Heart left ventricle (tissue), 16 donors: Measurements from ENCODE around the gene PML. TPM values are rescaled to one million over a fixed set of nuclear protein-coding genes. Genes with fewer than 3 reads are reported as not detected.
A peak's percentile ranks its signal among the peaks of the same experiment; 100 is the strongest.

Experiments
- ATAC-seq, 4 donors: fragments of 200-7000 bp; cut with Tn5 transposase; one replicate each; pipeline ENCODE4 v1.9.1; 2020 to 2022; ENCODE audit warnings: moderate library complexity in 4 of 4, mild to moderate bottlenecking in 3 of 4, moderate number of reproducible peaks in 1 of 4
- DNase-seq, 5 donors: peaks; one replicate each; pipeline ENCODE4 v3.0.0-alpha.2; 2020
- H3K27ac ChIP-seq, 12 donors: fragments of 200-600 bp; sonication (generic) in 4 of 12; one replicate each; pipeline versions ENCODE4 v1.5.0 to v1.8.0; 2016 to 2022; ENCODE audit warnings: mild to moderate bottlenecking in 2 of 12
- H3K27me3 ChIP-seq, 9 donors: fragments of 200-600 bp; sonication (generic) in 2 of 9; one replicate each; pipeline versions ENCODE4 v1.5.1 to v1.8.0; 2016 to 2022; ENCODE audit warnings: mild to moderate bottlenecking in 3 of 9
- H3K36me3 ChIP-seq, 9 donors: fragments of 200-600 bp; sonication (generic) in 2 of 9; one replicate each; pipeline versions ENCODE4 v1.5.0 to v1.8.0; 2018 to 2022; ENCODE audit warnings: mild to moderate bottlenecking in 2 of 9
- H3K4me1 ChIP-seq, 12 donors: fragments of 200-600 bp; sonication (generic) in 4 of 12; one replicate each; pipeline versions ENCODE4 v1.5.0 to v1.8.0; 2016 to 2022; ENCODE audit warnings: mild to moderate bottlenecking in 3 of 12
- H3K4me3 ChIP-seq, 12 donors: fragments of 200-600 bp; sonication (generic) in 4 of 12; one replicate each; pipeline versions ENCODE4 v1.5.0 to v1.8.0; 2017 to 2022; ENCODE audit warnings: mild to moderate bottlenecking in 9 of 12, moderate library complexity in 4 of 12
- H3K9me3 ChIP-seq, 12 donors: fragments of 200-600 bp; sonication (generic) in 4 of 12; one replicate each; pipeline versions ENCODE4 v1.5.0 to v1.8.0; 2016 to 2022; ENCODE audit warnings: mild to moderate bottlenecking in 1 of 12
- CTCF ChIP-seq, 12 donors: fragments of 200-600 bp; sonication (generic) in 4 of 12; IDR thresholded peaks; one replicate each; pipeline versions ENCODE4 v1.5.0 to v1.8.0; 2018 to 2022; ENCODE audit warnings: antibody characterized with exemption in 12 of 12, mild to moderate bottlenecking in 5 of 12
- POLR2A ChIP-seq, 2 donors: fragments of 450-650 bp; IDR thresholded peaks; one replicate each; pipeline ENCODE4 v1.6.1; 2017; ENCODE audit warnings: antibody characterized with exemption in 2 of 2, mild to moderate bottlenecking in 2 of 2, moderate library complexity in 2 of 2
- WGBS, 4 donors: extraction: QIAGEN DNeasy Blood & Tissue Kit in 2 of 4; methylation state at CpG; one replicate each; pipeline versions ENCODE4 v1.1.5 to v1.1.7; 2013 to 2018; 5-methylcytosine and 5-hydroxymethylcytosine counted together
- intact Hi-C, 10 donors: fragments of 100-400 bp; cut with DNase I; formaldehyde crosslinking; loops; one replicate each; pipeline versions ENCODE4 v1.11.1 to v1.14.2; 2022
- polyA plus RNA-seq, 2 donors: library from polyadenylated mRNA; stranded (reverse); fragments of 200-250 nt; gene quantifications; one replicate each; pipeline ENCODE4 v1.2.3, GENCODE V29; 2013
- total RNA-seq, 9 donors: library from RNA; depleted of rRNA in 2 of 9; stranded (reverse); fragments of >200 nt in 2 of 9; fragmentation: NEBNext Ultra II Directional in 3 of 9; extraction: Animal tissue kit (Norgen Biotek cat#: 25700) in 3 of 9; gene quantifications; one replicate each; pipeline versions ENCODE4 v1.1.0 to v1.2.4, GENCODE V29; 2016 to 2023
- donor health status: ischemic (EF 13 %, LVEDD 7.1; RV severe dilation, severe dysfunction).
- donor health status: healthy with polysubstance abuse.
- donor health status: DM: no; HTN: yes; CAD: no.
- donor health status: DM: no; HTN: no; CAD: no.
- donor health status: ischemic (EF 25% LVEDD 6.9; RV normal size, moderate dysfunction).
- donor health status: ischemic (EF 25% LVEDD 5.7; RV mildly dilated, moderate dysfunction).
- donor health status: healthy.
- donor health status: DM: yes; HTN: yes; CAD: no.
- donor health status: ischemic (EF 35%, LVEDD 5.7; RV mildly dilated, moderate dysfunction).
- donor health status: nonischemic (EF 11% LVEDD 7.7; RV severe dilation, severe dysfunction).
- donor health status: DM: yes; HTN: yes; CAD: no.
- donor health status: PGD.
- donor health status: ischemic (EF 29% LVEDD 5.4; RV normal size, mild dysfunction).
- donor health status: nonischemic (EF 23%, LVEDD 6.1; RV moderate dilation, normal function).

PML gene
- total and polyA plus RNA-seq, 11 donors: 17.0 to 68.7 (median 25.4) TPM

- ATAC-seq (no peak), DNase-seq (no peak)
- Histone ChIP-seq H3K9me3 (no peaks in the 10 kb centered on the region), H3K27me3 (no peaks in the 10 kb centered on the region), H3K36me3 (peaks cover 0 to 14% (median 5%) of the 10 kb centered on the region in 9 donors), H3K4me1 (peaks cover 23 to 86% (median 77%) of the 10 kb centered on the region in 12 donors), H3K4me3 (peak overlapping the region; percentile 2 to 96 (median 85)), H3K27ac (peak overlapping the region; percentile 90 to 100 (median 95))
- TF ChIP-seq POLR2A (IDR thresholded peaks at IDR 0.05) (no peak), CTCF (IDR thresholded peaks at IDR 0.05) (peak in 3 of 12 donors; percentile 3 to 34 (median 4))
- 77 to 85% (median 79%) methylated on average over 5 of the region's 5 CpGs for WGBS, 4 donors
- intact Hi-C loops: loop anchor here in 1 of 10 donors (5.0 kb wide), 1 partner anchor 50 kb away; no protein-coding TSS in a partner anchor
Measured at GRCh38 chr15:73992594-73992898, 2.0 kb upstream of the PML start.

GRCh38 chr15:73993211-73993994, 1.1 kb upstream of the PML start:
- no peaks in the 10 kb centered on the region for H3K27me3 ChIP-seq
- intact Hi-C loops: loop anchor here in 1 of 10 donors (5.0 kb wide), 1 partner anchor 49 kb away; no protein-coding TSS in a partner anchor
- H3K36me3 ChIP-seq: peaks cover 0 to 14% (median 9%) of the 10 kb centered on the region in 9 donors
- DNase-seq: no peak
- WGBS, 4 donors: 91 to 93% (median 93%) methylated on average over 10 of the region's 10 CpGs
- H3K27ac ChIP-seq: peak overlapping the region in 5 of 12 donors; percentile 94 to 98 (median 96)
- peaks cover 20 to 86% (median 76%) of the 10 kb centered on the region in 12 donors for H3K4me1 ChIP-seq
- no peak for ATAC-seq
- H3K4me3 ChIP-seq: peak overlapping the region in 9 of 12 donors; percentile 58 to 98 (median 77)
- H3K9me3 ChIP-seq: no peaks in the 10 kb centered on the region
- no peak for TF ChIP-seq POLR2A (IDR thresholded peaks at IDR 0.05)
- TF ChIP-seq CTCF (IDR thresholded peaks at IDR 0.05): no peak

- peak overlapping the region; percentile 82 to 97 (median 94) for H3K27ac ChIP-seq
- TF ChIP-seq CTCF (IDR thresholded peaks at IDR 0.05): no peak
- no peak for TF ChIP-seq POLR2A (IDR thresholded peaks at IDR 0.05)
- WGBS, 4 donors: 1 to 2% (median 2%) methylated on average over 18 of the region's 18 CpGs
- DNase-seq (peak in 2 of 5 donors; percentile 27 to 54), ATAC-seq (peak in 3 of 4 donors; percentile 0 to 3 (median 1))
- H3K27me3 ChIP-seq: no peaks in the 10 kb centered on the region
- H3K36me3 ChIP-seq: peaks cover 0 to 27% (median 23%) of the 10 kb centered on the region in 9 donors
- H3K4me3 ChIP-seq: peak overlapping the region; percentile 58 to 98 (median 76)
- H3K4me1 ChIP-seq: peaks cover 11 to 86% (median 74%) of the 10 kb centered on the region in 12 donors
- H3K9me3 ChIP-seq: no peaks in the 10 kb centered on the region
- intact Hi-C loops: loop anchor here in 4 of 10 donors (5.0 kb wide), 2 partner anchors 42 to 47 kb away; no protein-coding TSS in a partner anchor
Measured at GRCh38 chr15:73994912-73995622, 551 bp downstream of the PML start.

GRCh38 chr15:73996267-73996666, 1.8 kb downstream of the PML start:
- Histone ChIP-seq H3K27me3 (no peaks in the 10 kb centered on the region), H3K4me1 (peaks cover 4 to 86% (median 67%) of the 10 kb centered on the region in 12 donors), H3K36me3 (peaks cover 0 to 39% (median 32%) of the 10 kb centered on the region in 9 donors), H3K27ac (peak overlapping the region in 11 of 12 donors; percentile 35 to 97 (median 94)), H3K9me3 (no peaks in the 10 kb centered on the region), H3K4me3 (peak overlapping the region; percentile 58 to 98 (median 76))
- WGBS, 4 donors: 36 to 45% (median 41%) methylated on average over 2 of the region's 2 CpGs
- intact Hi-C loops: loop anchor here in 5 of 10 donors (2.0 to 5.0 kb wide), 3 partner anchors 15 to 46 kb away; no protein-coding TSS in a partner anchor
- no peak for ATAC-seq
- DNase-seq: no peak
- no peak for TF ChIP-seq POLR2A (IDR thresholded peaks at IDR 0.05)
- no peak for TF ChIP-seq CTCF (IDR thresholded peaks at IDR 0.05)
